GM11168 (cell line): ENCODE measurements around the gene BMP8A.
"Not testable (repeated sequence)": the region's sequence is repeated elsewhere in the genome, so short reads cannot be mapped to it uniquely, and the experiment has no call there.

Experiments
- in situ Hi-C: fragments of 300-500 bp; cut with MboI; formaldehyde crosslinking; loops from one replicate; pipeline ENCODE4 v1.12.0; 2022; ENCODE audit warnings: low sequenced_read_pairs; ENCODE audit not compliant: unreplicated experiment

BMP8A gene

DNA sequence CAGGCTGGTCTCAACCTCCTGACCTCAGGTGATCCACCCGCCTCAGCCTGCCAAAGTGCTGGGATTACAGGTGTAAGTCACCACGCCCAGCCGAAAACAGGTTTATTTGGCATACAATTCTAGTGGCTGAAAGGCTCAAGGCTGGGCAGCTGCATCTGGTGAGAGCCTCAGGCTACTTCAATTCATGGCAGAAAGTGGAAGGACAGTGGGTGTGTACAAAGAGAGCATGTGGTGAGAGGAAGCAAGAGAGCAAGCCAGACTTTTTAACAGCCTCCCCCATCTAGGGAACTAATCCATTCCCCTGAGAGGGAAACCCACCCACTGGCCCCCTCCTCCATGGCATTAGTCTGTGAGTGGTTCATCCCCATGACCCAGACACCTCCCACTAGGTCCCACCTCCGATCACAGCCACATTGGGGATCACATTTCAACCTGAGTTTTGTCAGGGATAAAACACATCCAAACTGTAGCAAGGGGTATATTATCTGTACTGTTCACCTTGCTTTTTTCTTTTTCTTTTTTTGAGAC, 9.5 kb downstream of the BMP8A start:
- in situ Hi-C loops, result no loop called here

DNA sequence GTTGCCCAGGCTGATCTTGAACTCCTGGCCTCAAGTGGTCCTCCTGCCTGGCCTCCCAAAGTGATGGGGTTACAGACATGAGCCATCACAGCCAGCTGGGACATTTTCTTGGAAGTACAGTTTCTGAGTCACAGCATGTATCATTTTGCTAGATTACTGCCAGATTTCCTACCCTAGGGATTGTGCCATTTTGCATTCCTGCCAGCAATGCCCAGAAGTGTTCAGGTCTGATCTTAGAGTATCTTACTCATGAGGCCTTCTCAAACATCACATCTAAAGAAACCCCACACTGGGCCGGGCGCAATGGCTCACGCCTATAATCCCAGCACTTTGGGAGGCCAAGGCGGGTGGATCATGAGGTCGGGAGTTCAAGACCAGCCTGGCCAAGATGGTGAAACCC, 10.2 kb downstream of the BMP8A start:
- in situ Hi-C loops, result no loop called here

DNA sequence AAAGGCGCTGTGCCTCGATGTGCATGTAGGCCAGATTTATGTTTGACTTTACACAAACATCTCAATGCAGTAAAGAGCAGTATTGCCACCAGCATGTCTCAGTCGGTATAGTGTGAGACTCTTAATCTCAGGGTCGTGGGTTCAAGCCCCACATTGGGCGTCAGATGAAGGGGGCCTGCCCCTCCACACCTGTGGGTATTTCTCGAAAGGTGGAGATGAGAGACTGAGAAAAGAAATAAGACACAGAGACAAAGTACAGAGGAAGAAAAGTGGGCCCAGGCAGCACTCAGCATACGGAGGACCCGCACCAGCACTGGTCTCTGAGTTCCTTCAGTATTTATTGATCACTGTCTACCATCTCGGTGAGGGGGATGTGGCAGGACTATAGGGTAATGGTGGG, 13.0 kb downstream of the BMP8A start:
- in situ Hi-C loops, result not testable (repeated sequence)

DNA sequence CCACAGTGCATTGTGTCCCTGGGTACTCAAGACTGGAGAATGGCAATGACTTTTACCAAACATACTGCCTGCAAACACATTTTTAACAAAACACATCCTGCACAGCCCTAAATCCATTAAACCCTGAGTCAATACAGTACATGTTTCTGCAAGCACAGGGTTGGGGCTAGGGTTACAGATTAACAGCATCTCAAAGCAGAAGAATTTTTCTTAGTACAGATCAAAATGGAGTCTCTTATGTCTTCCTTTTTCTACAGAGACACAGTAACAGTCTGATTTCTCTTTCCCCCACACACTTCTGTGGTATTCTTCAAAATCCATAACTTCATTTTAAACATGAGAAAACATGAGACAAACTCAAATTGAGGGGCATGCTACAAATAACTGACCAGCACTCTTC, 13.9 kb downstream of the BMP8A start:
- in situ Hi-C loops, result no loop called here

DNA sequence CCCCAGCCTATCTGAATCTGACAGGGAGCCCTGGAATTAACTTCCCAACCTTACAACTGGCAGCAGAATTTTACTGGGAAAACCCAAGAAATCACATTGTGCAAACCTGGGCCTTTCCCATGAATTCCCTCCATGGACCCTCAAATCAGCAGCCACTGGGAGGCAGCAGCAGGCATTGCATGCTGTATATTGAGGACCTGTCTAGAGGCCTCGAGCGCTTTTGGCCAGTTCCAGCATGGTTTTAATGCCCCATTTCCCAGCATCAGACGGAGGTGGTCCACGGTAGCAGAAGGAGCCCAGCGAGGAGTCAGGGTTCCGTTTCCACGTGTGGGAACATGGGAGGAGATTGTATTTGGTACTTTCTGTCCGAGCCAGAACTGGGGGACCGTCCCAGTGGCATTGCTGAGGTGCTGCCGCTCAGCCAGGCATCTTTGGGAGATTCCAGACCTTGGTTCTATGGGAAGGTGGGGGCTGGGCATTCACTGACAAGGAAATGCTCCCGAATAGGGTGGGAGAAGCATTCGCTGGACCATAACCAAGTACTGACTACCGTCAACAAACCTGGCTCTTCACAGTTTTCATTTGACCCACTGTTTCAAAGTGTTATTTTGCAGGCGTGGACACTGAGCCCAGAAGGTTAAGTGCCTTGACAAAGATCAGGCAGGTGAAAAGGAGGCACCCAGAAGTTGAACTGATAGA, 15.9 kb downstream of the BMP8A start:
- in situ Hi-C loops, result no loop called here

DNA sequence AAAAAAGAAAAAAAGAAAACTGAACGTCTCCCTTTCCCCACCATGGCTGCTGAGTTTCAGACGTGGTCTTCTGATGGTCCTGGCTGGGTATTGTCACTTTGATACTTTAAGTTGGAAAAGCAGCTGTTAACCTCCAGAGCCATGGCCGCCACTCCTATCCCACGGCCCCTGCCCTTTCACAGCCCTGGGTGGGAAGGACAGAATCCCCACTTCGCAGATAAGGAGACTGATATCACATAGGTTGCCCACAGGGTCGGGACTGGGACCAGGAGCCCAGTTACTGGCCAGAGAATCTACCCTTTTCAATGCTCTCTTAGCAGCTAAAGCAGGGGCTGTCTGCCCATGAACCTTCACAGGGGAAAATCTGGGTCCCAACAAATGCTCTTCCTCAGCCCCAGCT, 16.8 kb downstream of the BMP8A start:
- in situ Hi-C loops, result no loop called here

DNA sequence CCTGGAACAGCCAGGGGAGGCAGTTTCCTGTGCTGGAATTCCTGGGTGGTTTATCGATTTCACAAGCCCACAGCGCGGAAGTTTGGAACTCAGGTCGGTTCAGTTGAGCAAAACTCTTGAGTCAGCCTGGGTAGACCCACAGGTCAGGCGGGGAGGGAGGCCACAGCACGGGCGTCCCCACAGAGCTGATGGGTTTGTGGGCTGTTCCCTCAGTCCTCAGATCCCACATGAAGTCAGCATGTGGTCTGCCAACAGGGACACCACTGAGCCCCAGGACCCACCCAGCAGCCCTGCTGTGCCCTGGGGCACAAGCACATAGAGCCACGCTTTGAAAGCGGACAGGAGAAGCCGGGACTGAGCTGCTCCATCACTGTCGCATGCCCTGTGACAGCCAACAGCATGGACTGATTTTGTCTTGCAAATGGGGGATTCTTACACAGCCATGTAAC, 17.4 kb downstream of the BMP8A start:
- in situ Hi-C loops, result no loop called here

DNA sequence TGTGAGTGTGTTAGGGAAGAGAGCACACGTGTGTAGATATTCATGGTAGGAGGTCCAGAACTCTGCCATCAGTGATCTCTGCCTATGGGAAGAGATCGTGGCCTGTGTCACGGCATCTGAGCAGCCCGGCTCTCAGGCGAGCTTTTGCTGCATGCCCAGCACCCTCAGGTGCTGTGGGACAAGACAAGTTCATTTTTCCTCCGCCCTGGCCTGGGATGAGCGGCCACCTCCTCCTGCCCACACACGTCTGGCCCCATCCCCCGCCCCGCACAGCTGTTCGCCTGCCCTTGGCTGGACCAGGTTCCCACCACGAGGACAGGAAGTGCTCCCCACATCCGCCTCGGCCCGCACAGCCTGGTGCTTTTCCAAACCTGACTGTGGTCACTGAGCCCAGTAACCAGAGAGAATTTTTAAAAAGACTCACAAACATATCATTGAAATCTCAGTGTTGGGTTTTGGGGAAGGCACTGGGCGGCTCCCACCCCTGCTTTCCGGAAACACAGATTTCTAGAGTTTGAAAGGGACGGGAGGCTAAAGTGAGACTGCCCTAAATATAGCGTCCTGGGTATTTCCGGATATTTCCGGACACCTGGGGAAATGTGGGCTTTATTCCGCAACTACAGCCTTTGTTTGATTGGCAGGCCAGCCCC, 18.0 kb downstream of the BMP8A start:
- in situ Hi-C loops, result no loop called here

DNA sequence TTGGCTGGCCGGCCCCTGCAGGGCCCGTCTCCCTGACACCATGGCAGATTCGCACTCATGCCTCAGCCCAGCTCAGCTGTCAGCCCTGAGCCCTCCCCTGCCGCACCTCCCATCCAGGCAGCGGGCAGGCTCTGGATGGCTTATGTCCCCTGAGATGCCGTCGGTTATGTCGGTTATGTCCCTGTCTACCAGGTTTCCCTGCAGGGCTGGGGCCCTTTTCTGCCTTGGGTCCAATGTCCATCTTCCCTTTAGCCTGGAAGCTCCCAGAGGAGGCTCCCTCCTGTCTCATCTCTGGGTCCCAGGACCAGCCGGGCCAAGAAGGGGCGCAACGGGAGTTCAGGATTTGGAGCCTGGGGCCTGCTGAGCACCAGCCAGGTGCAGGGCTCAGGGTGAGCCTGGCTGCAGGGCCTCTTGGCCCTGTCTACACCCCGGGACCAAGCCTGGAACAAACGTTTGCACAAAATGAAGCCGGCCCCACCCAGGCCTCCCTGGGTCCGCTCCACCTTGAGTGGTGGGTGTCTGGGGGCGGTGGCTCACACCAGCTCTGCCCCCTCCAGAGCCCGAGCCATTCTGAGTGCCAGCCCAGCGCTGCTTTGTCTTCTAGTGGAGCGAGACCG, 19.2 kb downstream of the BMP8A start:
- in situ Hi-C loops, result not testable (repeated sequence)

DNA sequence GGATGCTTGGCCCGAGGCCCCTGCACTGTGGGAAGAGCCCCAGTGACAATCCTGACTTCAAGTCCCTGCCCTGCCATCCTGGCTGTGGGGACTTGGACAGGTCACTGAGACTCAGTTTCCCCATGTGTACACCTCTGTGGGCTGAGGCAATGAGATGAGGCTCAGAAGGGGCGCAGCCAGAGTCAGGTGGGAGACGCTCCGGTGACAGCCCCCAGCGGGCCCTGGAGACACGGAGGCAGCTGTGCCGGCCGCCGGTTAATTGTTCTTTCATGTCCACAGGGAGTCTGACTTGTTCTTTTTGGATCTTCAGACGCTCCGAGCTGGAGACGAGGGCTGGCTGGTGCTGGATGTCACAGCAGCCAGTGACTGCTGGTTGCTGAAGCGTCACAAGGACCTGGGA, 20.0 kb downstream of the BMP8A start:
- in situ Hi-C loops, result not testable (repeated sequence)

DNA sequence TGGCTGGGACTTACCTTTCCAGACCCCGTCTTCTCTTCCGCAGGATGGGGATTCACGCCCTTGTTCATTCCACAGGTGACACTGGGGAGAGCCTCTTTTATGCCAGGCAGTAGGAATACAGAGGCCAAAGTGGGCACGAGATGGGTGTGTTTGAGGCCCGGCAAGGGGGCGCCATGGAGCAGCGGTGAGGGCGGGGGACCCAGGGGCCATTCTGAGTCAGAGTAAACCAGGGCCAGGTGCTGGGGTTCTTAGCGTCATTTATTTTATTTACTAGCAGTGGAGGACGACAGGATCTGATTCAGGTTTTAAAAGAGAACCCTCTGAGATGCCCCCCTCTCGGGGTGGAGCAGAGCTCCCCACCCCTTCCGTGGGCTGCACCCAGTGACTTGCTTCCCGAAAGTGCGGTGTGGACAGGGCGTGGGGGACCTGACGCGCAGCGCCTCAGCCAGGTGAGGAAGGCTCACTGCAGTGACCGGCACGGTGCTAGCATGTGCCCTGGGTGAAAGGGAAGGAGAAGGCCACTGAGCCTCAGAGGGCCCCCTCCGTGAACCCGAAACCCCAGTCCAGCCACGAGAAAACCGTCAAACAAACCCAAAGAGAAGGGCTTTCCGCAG, 20.9 kb downstream of the BMP8A start:
- in situ Hi-C loops, result not testable (repeated sequence)

DNA sequence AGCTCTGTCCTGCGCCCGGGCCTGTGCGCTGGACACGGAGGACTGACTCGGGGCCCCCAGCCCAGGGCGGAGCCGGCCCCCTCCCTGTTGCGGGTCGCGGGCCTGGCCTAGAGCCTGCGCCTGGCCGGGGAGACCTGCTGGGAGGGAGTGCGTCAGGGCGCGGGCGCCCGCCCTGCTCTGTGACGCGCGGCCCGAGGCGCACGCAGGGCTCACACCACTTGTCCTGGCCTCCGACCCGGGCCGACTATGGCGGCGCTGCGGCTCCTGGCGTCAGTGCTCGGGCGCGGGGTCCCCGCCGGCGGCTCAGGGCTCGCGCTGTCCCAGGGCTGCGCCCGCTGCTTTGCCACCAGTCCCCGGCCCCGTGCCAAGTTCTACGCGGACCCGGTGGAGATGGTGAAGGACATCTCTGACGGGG, 23.3 kb downstream of the BMP8A start:
- in situ Hi-C loops, result loop anchor here (5.0 kb wide), 1 partner anchor 253 kb away; no protein-coding TSS in a partner anchor

DNA sequence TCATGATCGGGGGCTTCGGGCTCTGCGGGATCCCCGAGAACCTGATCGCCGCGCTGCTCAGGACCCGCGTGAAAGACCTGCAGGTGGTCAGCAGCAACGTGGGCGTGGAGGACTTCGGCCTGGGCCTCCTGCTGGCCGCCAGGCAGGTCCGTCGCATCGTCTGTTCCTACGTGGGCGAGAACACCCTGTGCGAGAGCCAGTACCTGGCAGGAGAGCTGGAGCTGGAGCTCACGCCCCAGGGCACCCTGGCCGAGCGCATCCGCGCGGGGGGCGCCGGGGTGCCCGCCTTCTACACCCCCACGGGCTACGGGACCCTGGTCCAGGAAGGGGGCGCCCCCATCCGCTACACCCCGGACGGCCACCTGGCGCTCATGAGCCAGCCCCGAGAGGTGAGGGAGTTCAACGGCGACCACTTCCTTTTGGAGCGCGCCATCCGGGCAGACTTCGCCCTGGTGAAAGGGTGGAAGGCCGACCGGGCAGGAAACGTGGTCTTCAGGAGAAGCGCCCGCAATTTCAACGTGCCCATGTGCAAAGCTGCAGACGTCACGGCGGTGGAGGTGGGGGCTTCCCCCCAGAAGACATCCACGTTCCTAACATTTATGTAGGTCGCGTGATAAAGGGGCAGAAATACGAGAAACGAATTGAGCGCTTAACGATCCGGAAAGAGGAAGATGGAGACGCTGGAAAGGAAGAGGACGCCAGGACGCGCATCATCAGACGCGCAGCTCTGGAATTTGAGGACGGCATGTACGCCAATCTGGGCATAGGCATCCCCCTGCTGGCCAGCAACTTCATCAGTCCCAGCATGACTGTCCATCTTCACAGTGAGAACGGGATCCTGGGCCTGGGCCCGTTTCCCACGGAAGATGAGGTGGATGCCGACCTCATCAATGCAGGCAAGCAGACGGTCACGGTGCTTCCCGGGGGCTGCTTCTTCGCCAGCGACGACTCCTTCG, 24.0 kb downstream of the BMP8A start:
- in situ Hi-C loops, result loop anchor here (5.0 kb wide), 1 partner anchor 252 kb away; no protein-coding TSS in a partner anchor

DNA sequence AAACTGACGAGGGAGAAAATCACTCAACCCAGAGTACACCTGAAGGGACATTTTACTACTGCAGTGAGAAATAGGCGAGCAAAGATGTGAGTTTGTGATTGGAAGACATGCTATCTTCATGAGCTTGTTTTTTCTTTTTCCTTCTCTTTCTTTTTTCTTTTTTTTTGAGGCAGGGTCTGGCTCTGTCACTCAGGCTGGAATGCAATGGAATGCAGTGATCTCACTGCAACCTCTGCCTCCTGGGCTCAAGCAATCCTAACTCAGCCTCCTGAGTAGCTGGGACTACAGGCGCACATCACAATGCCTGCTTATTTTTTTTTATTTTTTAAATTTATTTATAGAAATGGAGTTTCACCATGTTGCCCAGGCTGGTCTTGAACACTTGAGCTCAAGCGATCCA, 25.4 kb downstream of the BMP8A start:
- in situ Hi-C loops, result loop anchor here (5.0 kb wide), 1 partner anchor 250 kb away; no protein-coding TSS in a partner anchor

DNA sequence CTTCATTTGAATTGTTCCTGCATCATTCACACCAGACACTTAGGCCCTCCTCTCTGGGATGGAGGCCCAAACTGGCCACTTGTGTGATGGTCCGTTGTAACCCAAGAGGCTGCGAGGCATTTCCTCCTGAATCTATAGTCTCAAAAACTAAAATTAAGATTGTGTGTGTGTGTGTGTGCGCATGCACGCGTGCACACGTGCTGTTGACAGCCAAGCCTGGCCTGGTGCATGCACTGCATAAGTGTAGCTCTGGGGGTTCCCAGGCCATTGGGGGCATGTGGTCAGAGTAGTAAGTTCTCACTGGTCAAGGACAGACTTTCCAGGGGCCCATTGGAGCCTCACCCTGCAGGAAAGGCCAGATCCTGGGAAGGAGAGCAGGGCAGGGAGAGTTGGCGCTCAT, 26.5 kb downstream of the BMP8A start:
- in situ Hi-C loops, result loop anchor here (5.0 kb wide), 1 partner anchor 249 kb away; no protein-coding TSS in a partner anchor

DNA sequence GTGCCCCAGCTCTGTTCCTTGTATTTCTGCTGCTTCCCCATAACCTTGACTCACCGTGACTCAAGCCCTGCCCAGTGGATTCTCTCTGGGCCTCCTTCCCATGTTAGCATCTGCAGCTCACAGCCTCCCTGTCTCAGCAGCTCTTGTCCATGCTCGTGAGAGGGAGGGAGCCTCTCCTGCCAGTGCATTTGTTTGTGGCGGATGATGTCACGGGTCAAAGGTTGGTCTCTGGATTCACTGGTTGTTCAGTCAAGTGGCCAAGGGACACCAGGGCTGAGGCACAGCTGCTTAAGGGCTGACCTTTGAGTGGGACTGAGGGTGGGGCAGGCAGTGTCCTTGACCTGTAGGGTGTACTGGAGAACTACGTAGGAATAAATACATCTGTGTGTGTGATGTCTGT, 27.9 kb downstream of the BMP8A start:
- in situ Hi-C loops, result loop anchor here (5.0 kb wide), 1 partner anchor 248 kb away; no protein-coding TSS in a partner anchor

DNA sequence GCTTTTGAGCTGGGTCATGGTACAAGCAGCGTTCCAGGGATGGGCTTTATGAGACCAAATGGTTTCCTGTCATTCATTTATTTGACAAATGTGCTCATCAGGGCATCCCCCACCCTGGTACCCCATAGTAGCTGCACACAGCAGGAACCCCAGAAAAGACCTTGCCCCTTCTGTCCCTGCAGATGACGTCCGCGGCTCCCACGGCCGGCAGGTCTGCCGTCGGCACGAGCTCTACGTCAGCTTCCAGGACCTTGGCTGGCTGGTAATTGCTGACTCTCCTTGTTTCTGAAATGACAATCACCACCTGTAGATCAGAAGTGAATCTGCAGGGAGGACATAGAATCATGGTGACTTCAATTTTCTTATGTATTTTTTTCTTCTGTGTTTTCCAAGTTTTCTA, 30.8 kb downstream of the BMP8A start:
- in situ Hi-C loops, result not testable (repeated sequence)

DNA sequence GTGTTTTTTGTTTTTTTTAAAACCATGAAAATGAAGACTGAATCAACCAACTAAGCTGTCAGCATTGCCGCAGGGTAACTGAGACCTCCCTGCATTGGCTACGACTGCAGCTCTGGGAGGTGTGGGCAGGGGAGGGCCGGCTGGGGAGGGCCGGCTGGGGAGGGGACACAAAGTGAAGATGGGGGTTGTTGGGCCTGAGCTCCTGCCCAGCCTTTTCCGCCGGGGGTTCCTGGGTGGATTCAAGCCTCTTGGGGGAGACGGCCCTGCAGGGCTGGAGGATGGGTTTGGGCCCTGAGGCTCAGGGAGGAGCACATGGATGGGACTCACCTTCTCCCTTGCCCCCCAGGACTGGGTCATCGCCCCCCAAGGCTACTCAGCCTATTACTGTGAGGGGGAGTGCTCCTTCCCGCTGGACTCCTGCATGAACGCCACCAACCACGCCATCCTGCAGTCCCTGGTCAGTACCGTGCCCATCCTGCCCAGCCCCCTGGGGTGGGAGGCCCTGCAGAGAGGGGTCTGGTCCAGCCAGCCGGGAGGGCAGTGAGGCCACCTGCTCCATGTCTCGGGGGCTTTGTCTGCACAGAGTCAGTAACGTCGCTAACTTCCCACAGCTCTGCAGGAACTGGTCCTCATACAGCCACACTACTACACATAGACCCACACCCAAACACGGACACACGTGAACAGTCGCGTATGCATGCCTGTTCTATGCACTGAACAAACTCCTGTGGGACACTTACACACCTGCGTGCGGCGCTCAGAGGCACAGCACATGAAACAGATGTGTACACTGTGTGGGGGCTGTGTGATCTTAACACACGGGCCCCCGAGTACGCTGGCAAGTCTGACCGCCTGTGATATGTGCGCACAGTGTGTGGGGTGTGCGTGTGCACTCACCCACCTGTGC, 31.5 kb downstream of the BMP8A start:
- in situ Hi-C loops, result no loop called here
